ACC112 (cell line): ENCODE measurements around the gene CEACAM18.
"Not testable (repeated sequence)": the region's sequence is repeated elsewhere in the genome, so short reads cannot be mapped to it uniquely, and the experiment has no call there.

ENCODE experiments used
- H2AFZ ChIP-seq: fragments of 200-600 bp; sonication (generic); one replicate; pipeline ENCODE4 v1.6.0; 2017; ENCODE audit warnings: antibody characterized with exemption, low read length; ENCODE audit not compliant: unreplicated experiment
- H3K27ac ChIP-seq: fragments of 200-600 bp; sonication (generic); 2 replicates; pipeline ENCODE4 v1.5.1; 2014; ENCODE audit warnings: low read depth, mild to moderate bottlenecking, antibody characterized with exemption, low read length, moderate library complexity
- H3K27me3 ChIP-seq: fragments of 200-600 bp; sonication (generic); 2 replicates; pipeline ENCODE4 v1.6.1; 2014; ENCODE audit warnings: mild to moderate bottlenecking, antibody characterized with exemption, low read length, moderate library complexity, mixed read lengths; ENCODE audit not compliant: insufficient read depth
- H3K36me3 ChIP-seq: fragments of 200-600 bp; sonication (generic); 2 replicates; pipeline ENCODE4 v1.6.1; 2016; ENCODE audit warnings: mild to moderate bottlenecking, antibody characterized with exemption, low read length, moderate library complexity, mixed read lengths; ENCODE audit not compliant: insufficient read depth
- H3K4me1 ChIP-seq: fragments of 200-600 bp; sonication (generic); one replicate; pipeline ENCODE4 v1.6.1; 2016; ENCODE audit warnings: low read length, mixed read lengths; ENCODE audit not compliant: insufficient read depth, unreplicated experiment, control insufficient read depth
- H3K4me3 ChIP-seq: fragments of 200-600 bp; sonication (generic); 2 replicates; pipeline ENCODE4 v1.5.1; 2014; ENCODE audit warnings: mild to moderate bottlenecking, low read depth, low read length
- H3K79me2 ChIP-seq: fragments of 200-600 bp; sonication (generic); one replicate; pipeline ENCODE4 v1.6.0; 2016; ENCODE audit warnings: low read length; ENCODE audit not compliant: control insufficient read depth, unreplicated experiment, insufficient read depth

The CEACAM18 gene

DNA sequence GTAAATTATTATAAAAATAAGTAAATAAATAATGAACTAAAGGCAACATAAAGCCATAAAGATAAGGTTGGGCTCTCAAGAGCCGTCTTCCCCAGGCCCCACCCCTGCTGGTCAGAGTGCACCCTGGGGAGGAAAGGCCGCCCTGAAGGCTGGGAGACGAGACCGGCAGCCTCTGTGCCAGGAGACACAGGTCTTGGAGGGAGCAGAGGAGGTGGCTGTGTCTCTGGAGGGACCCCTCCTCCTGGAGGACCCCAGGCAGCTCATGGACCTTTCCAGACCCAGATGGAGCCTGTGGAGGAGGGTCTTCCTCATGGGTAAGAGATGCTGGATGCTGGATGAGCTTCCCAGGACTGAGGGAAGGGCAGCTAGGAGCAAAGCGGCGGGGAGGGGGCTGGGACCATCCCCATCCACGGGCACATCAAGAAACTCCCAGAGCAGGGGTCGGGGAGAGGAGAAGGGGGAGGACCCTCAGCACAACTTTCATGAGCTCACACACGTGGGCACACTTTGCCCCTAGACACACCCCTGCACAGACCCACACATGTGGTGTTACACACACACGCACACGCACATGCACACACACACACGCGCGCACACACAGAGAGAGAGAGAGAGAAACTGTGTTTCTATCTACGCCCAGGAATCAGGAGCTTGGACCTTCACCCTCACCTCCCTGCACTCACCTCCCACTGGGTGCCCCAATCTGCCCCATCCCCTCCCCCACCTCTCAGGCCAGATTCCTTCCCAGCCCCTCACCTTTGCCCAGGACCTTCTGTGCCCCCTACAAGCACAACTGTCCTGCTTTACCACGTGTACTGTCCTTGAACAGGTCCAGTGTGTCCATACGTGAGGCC lies at the start of gene CEACAM18:
Gene CEACAM18, plus strand, starts transcription at position 159 of the 854 bp plus-strand sequence.
- no peaks in the 10 kb centered on the region for H3K79me2 ChIP-seq
- no peak within 1 kb of the TSS for H3K4me3 ChIP-seq
- H3K36me3 ChIP-seq: no peaks in the 10 kb centered on the region
- peaks cover 4% of the 10 kb centered on the region; the same call in 1 of the 2 replicates for H3K27me3 ChIP-seq
- no peaks in the 10 kb centered on the region for H3K4me1 ChIP-seq
- H3K27ac ChIP-seq: no peak within 1 kb of the TSS
- H2AFZ ChIP-seq: no peak within 1 kb of the TSS

DNA sequence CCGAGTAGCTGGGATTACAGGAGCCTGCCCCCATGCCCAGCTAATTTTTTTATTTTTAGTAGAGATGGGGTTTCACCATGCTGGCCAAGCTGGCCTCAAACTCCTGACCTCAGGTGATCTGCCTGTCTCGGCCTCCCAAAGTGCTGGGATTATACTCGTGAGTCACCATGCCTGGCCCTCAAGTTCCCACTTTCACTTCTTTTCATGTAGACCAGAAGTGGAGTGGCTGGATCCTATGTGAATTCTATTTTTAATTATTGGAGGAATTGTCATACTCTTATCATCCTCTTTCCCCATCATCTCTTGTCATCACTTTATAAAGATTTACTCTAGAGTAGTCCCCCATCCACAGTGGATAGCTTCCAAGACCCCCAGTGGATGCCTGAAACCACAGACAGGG lies 48.1 kb upstream of the CEACAM18 start:
- no peak overlapping the region for H2AFZ ChIP-seq
- H3K4me1 ChIP-seq: no peaks in the 10 kb centered on the region
- no peak overlapping the region for H3K27ac ChIP-seq
- peaks cover 26% of the 10 kb centered on the region for H3K27me3 ChIP-seq
- H3K36me3 ChIP-seq: no peaks in the 10 kb centered on the region
- H3K4me3 ChIP-seq: no peak overlapping the region
- no peaks in the 10 kb centered on the region for H3K79me2 ChIP-seq

DNA sequence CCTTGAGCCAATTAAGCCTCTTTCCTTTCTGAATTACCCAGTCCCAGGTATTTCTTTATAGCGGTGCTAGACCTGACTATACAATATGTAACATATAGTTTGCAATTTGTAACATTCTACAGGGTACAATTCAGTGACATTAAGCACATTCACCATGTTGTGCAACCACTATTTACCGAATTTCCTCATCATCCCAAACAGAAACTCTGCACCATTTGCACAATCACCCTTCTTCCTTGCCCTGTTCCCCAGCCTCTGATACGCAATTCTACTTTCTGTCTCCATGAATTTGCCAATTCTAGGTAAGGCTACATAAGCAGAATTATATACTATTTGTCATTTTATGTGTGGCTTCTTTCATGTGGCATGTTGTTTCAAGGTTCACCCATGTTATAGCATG lies 47.2 kb upstream of the CEACAM18 start:
- H3K4me3 ChIP-seq: no peak overlapping the region
- peaks cover 32% of the 10 kb centered on the region for H3K27me3 ChIP-seq
- H3K27ac ChIP-seq: no peak overlapping the region
- no peak overlapping the region for H2AFZ ChIP-seq
- H3K4me1 ChIP-seq: no peaks in the 10 kb centered on the region
- H3K79me2 ChIP-seq: no peaks in the 10 kb centered on the region
- no peaks in the 10 kb centered on the region for H3K36me3 ChIP-seq

DNA sequence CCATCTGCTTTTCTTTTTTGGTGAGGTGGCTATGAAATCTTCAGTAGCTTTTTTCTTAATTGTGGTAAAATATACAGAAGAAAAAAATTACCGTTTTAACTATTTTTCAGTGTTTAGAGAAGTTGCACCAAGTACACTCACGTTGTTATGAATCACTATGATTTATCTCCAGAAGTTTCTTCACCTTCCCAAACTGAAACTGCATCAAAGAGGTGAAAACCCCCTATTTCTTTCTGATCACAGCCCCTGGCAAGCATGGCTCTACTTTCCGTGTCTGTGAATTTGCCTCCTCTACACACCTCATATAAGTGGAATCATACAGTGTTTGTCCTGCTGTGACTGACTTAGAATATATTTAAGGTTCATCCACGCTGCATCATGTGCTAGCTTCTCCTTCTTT lies 45.3 kb upstream of the CEACAM18 start:
- Histone ChIP-seq H3K4me1 (no peaks in the 10 kb centered on the region), H3K27ac (no peak overlapping the region), H3K4me3 (no peak overlapping the region), H3K27me3 (peaks cover 42% of the 10 kb centered on the region), H2AFZ (no peak overlapping the region), H3K79me2 (no peaks in the 10 kb centered on the region), H3K36me3 (no peaks in the 10 kb centered on the region)

DNA sequence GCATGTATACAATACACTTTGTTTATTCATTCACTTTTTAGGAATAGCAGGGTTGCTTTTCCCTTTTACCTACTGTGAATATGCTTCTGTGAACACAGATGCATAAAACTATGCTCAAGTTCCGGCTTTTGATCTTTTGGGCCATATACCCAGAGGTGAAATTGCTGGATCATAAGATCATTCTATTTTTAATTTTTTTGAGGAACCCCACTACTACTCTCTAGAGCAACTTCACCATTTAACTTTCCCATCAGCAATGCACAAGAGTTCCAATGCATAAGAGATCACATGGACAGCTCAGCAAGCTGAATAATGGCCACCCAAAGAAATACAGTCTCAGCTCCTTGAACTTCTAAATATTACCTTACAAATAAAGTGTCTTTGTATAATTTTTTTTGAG lies 43.9 kb upstream of the CEACAM18 start:
- Histone ChIP-seq H2AFZ (no peak overlapping the region), H3K27me3 (peaks cover 38% of the 10 kb centered on the region), H3K4me1 (no peaks in the 10 kb centered on the region), H3K79me2 (no peaks in the 10 kb centered on the region), H3K36me3 (no peaks in the 10 kb centered on the region), H3K27ac (no peak overlapping the region), H3K4me3 (no peak overlapping the region)

DNA sequence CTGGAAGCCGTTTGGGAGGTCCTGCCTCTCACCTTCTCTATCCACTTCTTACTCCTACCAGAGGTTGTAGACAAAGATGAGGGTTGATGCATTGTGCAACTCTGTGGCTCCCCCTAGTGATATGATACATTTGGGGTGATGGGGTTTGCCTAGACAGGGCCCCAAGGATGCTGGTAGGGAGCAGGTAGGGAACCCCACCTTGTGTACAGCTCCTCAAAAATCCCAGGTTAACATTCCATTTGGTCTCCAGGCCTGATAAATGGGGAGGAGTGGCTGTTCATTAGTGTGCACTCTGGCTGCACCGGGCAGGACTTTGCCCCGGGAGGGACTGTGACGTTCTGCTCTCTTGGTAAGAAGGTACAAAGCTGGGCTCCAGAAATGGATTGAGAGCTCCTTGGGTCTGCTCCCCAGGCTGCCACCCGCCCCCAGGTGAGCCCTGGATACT lies 39.3 kb upstream of the CEACAM18 start:
- Histone ChIP-seq H3K36me3 (no peaks in the 10 kb centered on the region), H3K79me2 (no peaks in the 10 kb centered on the region), H3K27me3 (peaks cover 56% of the 10 kb centered on the region), H3K4me3 (no peak overlapping the region), H3K4me1 (no peaks in the 10 kb centered on the region), H3K27ac (no peak overlapping the region), H2AFZ (no peak overlapping the region)

DNA sequence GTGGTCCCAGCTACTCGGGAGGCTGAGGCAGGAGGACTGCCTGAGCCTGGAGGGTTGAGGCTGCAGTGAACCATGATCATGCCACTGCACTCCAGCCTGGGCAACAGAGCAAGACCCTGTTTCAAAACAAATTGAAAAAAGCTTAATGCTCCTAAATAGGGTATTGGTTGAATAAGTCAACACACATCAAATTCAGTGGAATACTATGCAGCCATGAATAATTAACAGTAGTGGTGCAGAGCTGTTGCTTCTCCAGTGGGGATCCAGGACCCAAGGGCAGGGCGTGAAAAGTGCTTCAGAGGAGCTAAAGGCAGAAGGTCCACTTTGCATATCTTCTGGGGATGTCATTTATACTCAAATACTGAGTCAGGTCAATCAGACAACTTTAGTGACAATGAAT lies 38.3 kb upstream of the CEACAM18 start:
- Histone ChIP-seq H3K4me1 (no peaks in the 10 kb centered on the region), H2AFZ (no peak overlapping the region), H3K27me3 (peaks cover 50% of the 10 kb centered on the region), H3K79me2 (no peaks in the 10 kb centered on the region), H3K4me3 (no peak overlapping the region), H3K27ac (no peak overlapping the region), H3K36me3 (no peaks in the 10 kb centered on the region)

DNA sequence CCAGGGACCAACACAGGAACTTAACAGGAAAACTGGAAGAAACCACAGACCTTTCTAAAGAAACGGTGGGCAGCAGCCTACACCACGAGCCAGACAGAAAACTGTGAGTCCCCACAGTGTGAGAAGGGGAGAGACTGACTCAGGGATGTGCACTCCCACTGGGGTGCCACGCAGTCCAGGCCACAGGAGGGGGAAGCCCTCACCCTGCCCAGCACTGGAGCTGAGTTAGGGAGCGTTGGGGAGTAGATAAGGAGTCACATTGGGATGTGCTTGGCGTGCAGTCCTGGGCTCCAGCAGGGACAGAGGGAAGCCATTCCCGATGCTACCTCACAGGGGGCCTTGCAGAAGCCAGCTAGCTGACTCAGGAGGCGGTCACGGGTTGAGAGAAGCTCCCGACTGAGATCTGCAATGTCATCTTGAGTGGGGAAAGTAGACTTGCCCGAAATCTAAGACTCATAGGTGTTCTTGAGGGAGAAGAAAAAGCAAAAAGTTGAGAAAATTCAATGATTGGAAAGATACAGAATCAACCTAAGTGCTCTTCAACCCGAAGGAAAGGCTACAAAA lies 37.4 kb upstream of the CEACAM18 start:
- Histone ChIP-seq H2AFZ (no peak overlapping the region), H3K27ac (no peak overlapping the region), H3K4me3 (no peak overlapping the region)

DNA sequence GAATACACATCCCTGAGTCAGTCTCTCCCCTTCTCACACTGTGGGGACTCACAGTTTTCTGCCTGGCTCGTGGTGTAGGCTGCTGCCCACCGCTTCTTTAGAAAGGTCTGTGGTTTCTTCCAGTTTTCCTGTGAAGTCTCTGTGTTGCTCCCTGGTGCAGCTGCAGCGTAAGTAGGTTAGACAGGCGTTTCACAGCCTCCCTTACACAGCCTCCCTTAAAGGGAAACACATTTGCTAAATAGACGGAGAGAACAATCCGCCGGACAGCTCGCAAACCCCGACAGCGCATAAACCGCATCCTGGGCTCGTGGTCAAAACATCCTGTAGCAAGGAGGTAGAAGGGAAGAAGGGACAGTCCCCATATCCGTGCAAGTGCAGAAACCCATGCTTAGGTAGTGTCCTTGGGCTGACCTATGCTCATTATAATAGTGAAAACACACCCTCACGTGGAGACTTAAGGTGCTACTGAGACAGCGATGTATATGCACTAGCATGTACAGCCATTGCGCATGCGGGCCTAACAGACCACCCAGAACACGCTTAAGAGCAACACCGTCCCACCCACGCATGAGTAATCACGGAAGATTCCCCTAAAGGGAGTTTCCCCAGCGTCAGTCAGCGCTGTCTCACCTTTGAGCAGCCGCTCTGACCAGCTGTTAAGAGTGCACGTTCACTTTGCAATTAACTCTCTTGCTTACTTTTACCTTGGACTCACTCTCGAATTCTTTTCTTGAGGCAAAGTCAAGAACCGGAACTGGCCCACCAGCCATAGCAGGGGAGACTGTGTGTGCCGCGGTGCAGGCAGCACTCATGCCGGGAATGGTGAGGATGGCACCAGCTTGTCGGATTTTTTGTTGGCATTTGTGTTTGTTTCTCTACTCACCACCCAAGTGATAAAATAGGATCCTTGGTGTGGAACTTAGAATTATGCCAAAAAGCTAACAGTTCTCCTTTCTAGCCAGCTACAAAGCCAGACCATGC lies 36.6 kb upstream of the CEACAM18 start:
- Histone ChIP-seq H3K4me1 (no peaks in the 10 kb centered on the region), H3K27me3 (peaks cover 39% of the 10 kb centered on the region), H3K79me2 (no peaks in the 10 kb centered on the region), H2AFZ (no peak overlapping the region), H3K27ac (no peak overlapping the region), H3K36me3 (no peaks in the 10 kb centered on the region), H3K4me3 (no peak overlapping the region)

More for the DNA sequence above, 37.4 kb upstream of the CEACAM18 start:
- no peaks in the 10 kb centered on the region for H3K36me3 ChIP-seq
- H3K27me3 ChIP-seq: peaks cover 44% of the 10 kb centered on the region
- no peaks in the 10 kb centered on the region for H3K79me2 ChIP-seq
- H3K4me1 ChIP-seq: no peaks in the 10 kb centered on the region

DNA sequence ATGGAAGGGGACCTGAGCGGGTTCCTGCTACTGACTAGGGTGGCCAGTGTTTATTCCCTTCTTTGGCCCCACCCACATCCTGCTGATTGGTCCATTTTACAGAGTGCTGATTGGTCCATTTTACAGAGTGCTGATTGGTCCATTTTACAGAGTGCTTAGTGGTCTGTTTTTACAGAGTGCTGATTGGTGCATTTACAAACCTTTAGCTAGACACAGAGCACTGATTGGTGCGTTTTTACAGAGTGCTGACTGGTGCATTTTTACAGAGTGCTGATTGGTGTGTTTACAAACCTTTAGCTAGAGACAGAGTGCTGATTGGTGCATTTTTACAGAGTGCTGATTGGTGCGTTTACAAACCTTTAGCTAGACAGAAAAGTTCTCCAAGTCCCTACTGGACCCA lies 30.8 kb upstream of the CEACAM18 start:
- not testable (repeated sequence) for H3K4me1 ChIP-seq, H2AFZ ChIP-seq, H3K36me3 ChIP-seq, H3K4me3 ChIP-seq, H3K27ac ChIP-seq, H3K79me2 ChIP-seq
- peaks cover 29% of the 10 kb centered on the region for H3K27me3 ChIP-seq
